IMR-90 (cell line): ENCODE data around the gene TMED8. TPM values are rescaled to one million over a fixed set of nuclear protein-coding genes. Genes with fewer than 3 reads are reported as not detected.

Experiments used
- ATAC-seq: fragments of 200-7000 bp; cut with Tn5 transposase; 2 replicates; pipeline ENCODE4 v1.9.1; 2020; ENCODE audit warnings: low read depth, mild to moderate bottlenecking, moderate library complexity
- BruUV-seq: library from RNA; stranded (reverse); fragments of 400-500 nt; replicated peaks from 2 replicates; lab custom pipeline; 2021; lab: Mats Ljungman, UMichigan
- CTCF ChIA-PET: fragments of 300-600 bp; formaldehyde crosslinking; extraction: SDS; loops from one replicate; lab custom pipeline; 2021; ENCODE audit warnings: antibody characterized with exemption; lab: Yijun Ruan, JAX
- POLR2A ChIA-PET: fragments of 300-600 bp; sonication (Branson Sonifier 250); formaldehyde crosslinking; loops from one replicate; lab custom pipeline; 2022; ENCODE audit warnings: antibody characterized with exemption; ENCODE audit not compliant: unreplicated experiment; lab: Charles Lee
- DNase-seq: peaks from one replicate; pipeline ENCODE4 v3.0.0; 2013
- H2AFZ ChIP-seq: replicated peaks from 2 replicates; pipeline ENCODE3; 2013; ENCODE audit warnings: low read length, mild to moderate bottlenecking; ENCODE audit not compliant: poor library complexity
- H2AK5ac ChIP-seq: 2 replicates; pipeline ENCODE4 v1.6.1; 2013; ENCODE audit warnings: low read depth, low read length, inconsistent platforms
- H2AK9ac ChIP-seq: replicated peaks from 2 replicates; pipeline ENCODE3; 2013; ENCODE audit warnings: mild to moderate bottlenecking, low read depth, low read length, moderate library complexity; ENCODE audit not compliant: poor library complexity
- H2BK120ac ChIP-seq: 2 replicates; pipeline ENCODE4 v1.6.1; 2013; ENCODE audit warnings: low read depth, low read length, inconsistent platforms
- H2BK15ac ChIP-seq: 3 replicates; pipeline ENCODE4 v1.6.1; 2013; ENCODE audit warnings: low read depth, low read length, inconsistent platforms
- H2BK20ac ChIP-seq: 2 replicates; pipeline ENCODE4 v1.6.1; 2013; ENCODE audit warnings: low read depth, mild to moderate bottlenecking, inconsistent platforms, low read length, moderate library complexity
- H2BK5ac ChIP-seq: 2 replicates; pipeline ENCODE4 v1.6.1; 2013; ENCODE audit warnings: mild to moderate bottlenecking, low read depth, low read length, inconsistent platforms; ENCODE audit not compliant: poor library complexity, severe bottlenecking
- H3K14ac ChIP-seq: replicated peaks from 2 replicates; pipeline ENCODE4 v1.6.1; 2013; ENCODE audit warnings: low read depth, low read length, inconsistent platforms
- H3K18ac ChIP-seq: 2 replicates; pipeline ENCODE4 v1.6.1; 2013; ENCODE audit warnings: low read depth, low read length, control low read depth
- H3K23ac ChIP-seq: 2 replicates; pipeline ENCODE4 v1.6.1; 2013; ENCODE audit warnings: low read depth, low read length, inconsistent platforms
- H3K27ac ChIP-seq: 2 replicates; pipeline ENCODE4 v1.5.1; 2013; ENCODE audit warnings: mild to moderate bottlenecking, control low read depth, low read length; ENCODE audit not compliant: insufficient read depth
- H3K27me3 ChIP-seq: 2 replicates; pipeline ENCODE4 v1.6.1; 2013; ENCODE audit warnings: low read length; ENCODE audit not compliant: control insufficient read depth, insufficient read depth
- H3K36me3 ChIP-seq: 2 replicates; pipeline ENCODE4 v1.6.1; 2013; ENCODE audit warnings: low read length, mixed read lengths; ENCODE audit not compliant: control insufficient read depth, insufficient read depth
- H3K4ac ChIP-seq: 2 replicates; pipeline ENCODE4 v1.6.1; 2013; ENCODE audit warnings: low read depth, low read length, inconsistent platforms
- H3K4me1 ChIP-seq: 2 replicates; pipeline ENCODE4 v1.6.1; 2013; ENCODE audit warnings: low read length, mixed read lengths; ENCODE audit not compliant: control insufficient read depth, insufficient read depth
- H3K4me2 ChIP-seq: 2 replicates; pipeline ENCODE4 v1.6.1; 2013; ENCODE audit warnings: low read depth, mild to moderate bottlenecking, control low read depth, low read length, moderate library complexity
- H3K4me3 ChIP-seq: 2 replicates; pipeline ENCODE4 v1.5.1; 2013; ENCODE audit warnings: low read depth, mild to moderate bottlenecking, control low read depth, low read length, moderate library complexity; ENCODE audit not compliant: insufficient read depth
- H3K56ac ChIP-seq: 2 replicates; pipeline ENCODE4 v1.6.1; 2013; ENCODE audit warnings: low read length, inconsistent platforms; ENCODE audit not compliant: insufficient read depth; ENCODE audit errors: extremely low read depth
- H3K79me1 ChIP-seq, 2 experiments: 2 replicates each; pipeline ENCODE4 v1.6.1; 2013; ENCODE audit warnings: low read length in 2 of 2, inconsistent platforms in 1 of 2, low read depth in 1 of 2
- H3K9ac ChIP-seq: 2 replicates; pipeline ENCODE4 v1.6.1; 2013; ENCODE audit warnings: low read depth, low read length, control low read depth
- H3K9me1 ChIP-seq: 2 replicates; pipeline ENCODE4 v1.6.1; 2013; ENCODE audit warnings: low read length, inconsistent platforms; ENCODE audit not compliant: insufficient read depth
- H3K9me3 ChIP-seq: 2 replicates; pipeline ENCODE4 v1.6.1; 2013; ENCODE audit warnings: low read length; ENCODE audit not compliant: control insufficient read depth, insufficient read depth
- H4K20me1 ChIP-seq: 2 replicates; pipeline ENCODE4 v1.6.1; 2013; ENCODE audit warnings: low read length, inconsistent platforms; ENCODE audit not compliant: insufficient read depth
- H4K5ac ChIP-seq: 2 replicates; pipeline ENCODE4 v1.6.1; 2013; ENCODE audit warnings: mild to moderate bottlenecking, low read depth, low read length, control low read depth
- H4K8ac ChIP-seq, 2 experiments: 2 replicates each; pipeline ENCODE4 v1.6.1; 2013; ENCODE audit warnings: low read depth in 2 of 2, low read length in 2 of 2, control low read depth in 1 of 2, inconsistent platforms in 1 of 2
- H4K91ac ChIP-seq: 2 replicates; pipeline ENCODE4 v1.6.1; 2013; ENCODE audit warnings: low read depth, low read length, inconsistent platforms; ENCODE audit not compliant: insufficient read depth
- BHLHE40 ChIP-seq: fragments of 150-350 bp; IDR thresholded peaks from 2 replicates; pipeline ENCODE4 v1.6.1; 2016; ENCODE audit warnings: mild to moderate bottlenecking, low read depth, low read length
- CEBPB ChIP-seq: IDR thresholded peaks from 2 replicates; pipeline ENCODE4 v1.6.1; 2012; ENCODE audit warnings: low read depth, low read length, improper control_type of control experiment
- CHD1 ChIP-seq: IDR thresholded peaks from 2 replicates; pipeline ENCODE4 v1.6.1; 2012; ENCODE audit warnings: low read depth, low read length, improper control_type of control experiment
- FOS ChIP-seq: fragments of 150-350 bp; IDR thresholded peaks from 2 replicates; pipeline ENCODE4 v1.6.1; 2016; ENCODE audit warnings: low read depth, low read length
- MAFK ChIP-seq: IDR thresholded peaks from 2 replicates; pipeline ENCODE4 v1.6.1; 2012; ENCODE audit warnings: low read depth, low read length, improper control_type of control experiment
- MAZ ChIP-seq: IDR thresholded peaks from 2 replicates; pipeline ENCODE4 v1.6.1; 2012; ENCODE audit warnings: low read depth, mild to moderate bottlenecking, low read length, improper control_type of control experiment, moderate library complexity, borderline replicate concordance
- MXI1 ChIP-seq: IDR thresholded peaks from 2 replicates; pipeline ENCODE4 v1.6.1; 2012; ENCODE audit warnings: low read depth, mild to moderate bottlenecking, low read length, moderate library complexity, borderline replicate concordance
- NFE2L2 ChIP-seq: fragments of 150-350 bp; IDR thresholded peaks from 2 replicates; pipeline ENCODE4 v1.6.1; 2016; ENCODE audit warnings: low read depth, mild to moderate bottlenecking, low read length
- POLR2A ChIP-seq: IDR thresholded peaks from 2 replicates; pipeline ENCODE4 v1.6.1; 2012; ENCODE audit warnings: mild to moderate bottlenecking, low read depth, low read length
- RAD21 ChIP-seq: IDR thresholded peaks from 2 replicates; pipeline ENCODE4 v1.6.1; 2012; ENCODE audit warnings: low read length, improper control_type of control experiment
- RCOR1 ChIP-seq: IDR thresholded peaks from 2 replicates; pipeline ENCODE4 v1.6.1; 2012; ENCODE audit warnings: mild to moderate bottlenecking, low read length, improper control_type of control experiment; ENCODE audit not compliant: insufficient replicate concordance
- RFX5 ChIP-seq: IDR thresholded peaks from 2 replicates; pipeline ENCODE4 v1.8.0; 2012; ENCODE audit warnings: low read depth, mild to moderate bottlenecking, low read length, moderate library complexity
- SMC3 ChIP-seq: fragments of 150-350 bp; IDR thresholded peaks from 2 replicates; pipeline ENCODE4 v1.6.1; 2016; ENCODE audit warnings: low read depth, mild to moderate bottlenecking, antibody characterized with exemption, low read length, moderate library complexity
- WGBS, 2 experiments: methylation state at CpG; one replicate each; pipeline versions ENCODE4 v1.1.5 to v1.1.7; 2013; ENCODE audit warnings: missing lambda C conversion rate in 2 of 2; ENCODE audit not compliant: insufficient read length in 1 of 2; ENCODE audit errors: extremely low coverage in 2 of 2; 5-methylcytosine and 5-hydroxymethylcytosine counted together
- dilution Hi-C: fragments of 300-500 bp; cut with HindIII; formaldehyde crosslinking; loops from one replicate; pipeline ENCODE4 v1.14.3; 2018; ENCODE audit warnings: low sequenced_read_pairs; ENCODE audit not compliant: unreplicated experiment
- in situ Hi-C: fragments of 300-500 bp; cut with MboI; formaldehyde crosslinking; loops from 3 replicates; pipeline ENCODE4 v1.14.3; 2019; ENCODE audit warnings: low sequenced_read_pairs, inconsistent platforms, mixed read lengths
- intact Hi-C: fragments of 100-400 bp; cut with micrococcal nuclease; formaldehyde crosslinking; loops from 2 replicates; pipeline ENCODE4 v1.10.0; 2022
- polyA plus RNA-seq, 3 experiments: library from polyadenylated mRNA; depleted of rRNA; stranded (reverse); fragments of >200 nt; gene quantifications; 2 replicates each; pipeline ENCODE4 v1.2.3, GENCODE V29; 2012; ENCODE audit warnings: low replicate concordance in 1 of 3
- total RNA-seq: library from RNA; depleted of rRNA; stranded (reverse); fragments of >200 nt; gene quantifications from 2 replicates; pipeline ENCODE4 v1.2.3, GENCODE V29; 2012
- TF ChIP-seq, protein P1 (sequence below): conservative IDR thresholded peaks from 2 replicates; pipeline ENCODE4 v1.5.1; 2012; ENCODE audit warnings: mild to moderate bottlenecking, low read depth, low read length, improper control_type of control experiment
- TF ChIP-seq, protein P2 (sequence below): fragments of 150-350 bp; IDR thresholded peaks from 2 replicates; pipeline ENCODE4 v1.6.1; 2016; ENCODE audit warnings: low read depth, mild to moderate bottlenecking, low read length, moderate library complexity, borderline replicate concordance
- TF ChIP-seq, protein P3 (sequence below): fragments of 150-350 bp; IDR thresholded peaks from 2 replicates; pipeline ENCODE4 v1.6.1; 2017; ENCODE audit warnings: mild to moderate bottlenecking, antibody characterized with exemption, low read length, low read depth

Gene TMED8
- total and polyA plus RNA-seq, 2 of the 4 experiments (the other 2 are of a cell fraction), result 2.2 to 5.0 TPM

DNA sequence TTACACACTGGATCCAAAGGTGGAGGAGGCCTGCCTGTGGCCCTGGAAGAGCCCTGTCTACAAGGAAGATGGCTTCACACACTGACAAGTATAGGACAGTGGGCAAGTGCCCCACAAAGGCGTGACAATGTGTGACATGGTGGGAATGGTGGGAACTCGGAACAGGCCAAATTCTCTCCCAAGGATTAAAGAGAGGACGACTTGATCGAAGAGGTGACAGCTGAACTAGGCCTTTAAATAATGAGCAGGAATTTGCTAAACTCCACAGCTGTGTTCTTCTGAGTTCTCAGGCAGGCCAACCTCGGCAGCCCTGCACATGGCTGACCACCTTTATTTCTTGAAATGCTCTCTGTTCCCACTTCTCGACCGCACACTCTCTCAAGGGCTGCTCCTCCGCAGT, 80.0 kb downstream of the TMED8 start:
- Histone ChIP-seq H3K9me3 (no peaks in the 10 kb centered on the region), H3K56ac (no peak overlapping the region), H3K27ac (no peak overlapping the region), H2BK120ac (no peak overlapping the region), H2AFZ (no peak overlapping the region), H3K4me3 (no peak overlapping the region), H4K91ac (no peak overlapping the region), H3K18ac (no peak overlapping the region), H3K36me3 (peaks cover 15% of the 10 kb centered on the region), H2BK15ac (no peak overlapping the region), H2AK5ac (no peak overlapping the region), H3K79me1 (peaks cover 2 to 8% of the 10 kb centered on the region in 2 experiments; a peak in 3 of 4 replicates), H4K20me1 (peaks cover 3% of the 10 kb centered on the region; the same call in 1 of the 2 replicates), H3K14ac (no peak overlapping the region), H2BK20ac (no peak overlapping the region), H2AK9ac (no peak overlapping the region), H3K27me3 (no peaks in the 10 kb centered on the region), H3K4ac (no peak overlapping the region), H2BK5ac (no peak overlapping the region), H4K8ac (no peak overlapping the region), H4K5ac (no peak overlapping the region), H3K9me1 (peaks cover 3% of the 10 kb centered on the region; the same call in 1 of the 2 replicates), H3K23ac (no peak overlapping the region), H3K4me2 (no peak overlapping the region), H3K9ac (no peak overlapping the region), H3K4me1 (no peaks in the 10 kb centered on the region; the same call in 1 of the 2 replicates)
- ChIA-PET POLR2A (no interaction called here), CTCF (no interaction called here)
- in situ Hi-C loops, result loop anchor here (10.0 kb wide), 1 partner anchor 248 kb away; no protein-coding TSS in a partner anchor
- DNase-seq, result no peak
- BruUV-seq, result no TSS peak
- TF ChIP-seq RCOR1 (no peak), BHLHE40 (no peak), CHD1 (no peak), MAFK (no peak), FOS (no peak), CEBPB (no peak), MAZ (no peak), RAD21 (no peak), NFE2L2 (no peak), RFX5 (no peak), SMC3 (no peak), MXI1 (no peak), POLR2A (no peak)
- TF ChIP-seq, protein P1, sequence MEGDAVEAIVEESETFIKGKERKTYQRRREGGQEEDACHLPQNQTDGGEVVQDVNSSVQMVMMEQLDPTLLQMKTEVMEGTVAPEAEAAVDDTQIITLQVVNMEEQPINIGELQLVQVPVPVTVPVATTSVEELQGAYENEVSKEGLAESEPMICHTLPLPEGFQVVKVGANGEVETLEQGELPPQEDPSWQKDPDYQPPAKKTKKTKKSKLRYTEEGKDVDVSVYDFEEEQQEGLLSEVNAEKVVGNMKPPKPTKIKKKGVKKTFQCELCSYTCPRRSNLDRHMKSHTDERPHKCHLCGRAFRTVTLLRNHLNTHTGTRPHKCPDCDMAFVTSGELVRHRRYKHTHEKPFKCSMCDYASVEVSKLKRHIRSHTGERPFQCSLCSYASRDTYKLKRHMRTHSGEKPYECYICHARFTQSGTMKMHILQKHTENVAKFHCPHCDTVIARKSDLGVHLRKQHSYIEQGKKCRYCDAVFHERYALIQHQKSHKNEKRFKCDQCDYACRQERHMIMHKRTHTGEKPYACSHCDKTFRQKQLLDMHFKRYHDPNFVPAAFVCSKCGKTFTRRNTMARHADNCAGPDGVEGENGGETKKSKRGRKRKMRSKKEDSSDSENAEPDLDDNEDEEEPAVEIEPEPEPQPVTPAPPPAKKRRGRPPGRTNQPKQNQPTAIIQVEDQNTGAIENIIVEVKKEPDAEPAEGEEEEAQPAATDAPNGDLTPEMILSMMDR, result no peak
- TF ChIP-seq, protein P2, sequence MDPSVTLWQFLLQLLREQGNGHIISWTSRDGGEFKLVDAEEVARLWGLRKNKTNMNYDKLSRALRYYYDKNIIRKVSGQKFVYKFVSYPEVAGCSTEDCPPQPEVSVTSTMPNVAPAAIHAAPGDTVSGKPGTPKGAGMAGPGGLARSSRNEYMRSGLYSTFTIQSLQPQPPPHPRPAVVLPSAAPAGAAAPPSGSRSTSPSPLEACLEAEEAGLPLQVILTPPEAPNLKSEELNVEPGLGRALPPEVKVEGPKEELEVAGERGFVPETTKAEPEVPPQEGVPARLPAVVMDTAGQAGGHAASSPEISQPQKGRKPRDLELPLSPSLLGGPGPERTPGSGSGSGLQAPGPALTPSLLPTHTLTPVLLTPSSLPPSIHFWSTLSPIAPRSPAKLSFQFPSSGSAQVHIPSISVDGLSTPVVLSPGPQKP, result no peak
- TF ChIP-seq, protein P3, sequence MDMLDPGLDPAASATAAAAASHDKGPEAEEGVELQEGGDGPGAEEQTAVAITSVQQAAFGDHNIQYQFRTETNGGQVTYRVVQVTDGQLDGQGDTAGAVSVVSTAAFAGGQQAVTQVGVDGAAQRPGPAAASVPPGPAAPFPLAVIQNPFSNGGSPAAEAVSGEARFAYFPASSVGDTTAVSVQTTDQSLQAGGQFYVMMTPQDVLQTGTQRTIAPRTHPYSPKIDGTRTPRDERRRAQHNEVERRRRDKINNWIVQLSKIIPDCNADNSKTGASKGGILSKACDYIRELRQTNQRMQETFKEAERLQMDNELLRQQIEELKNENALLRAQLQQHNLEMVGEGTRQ, result no peak
- 82% methylated on average over 5 of the region's 8 CpGs; no CpG with 5 or more reads in 1 of the 2 experiments for WGBS, 2 experiments
- no peak for ATAC-seq
- intact Hi-C loops, result no loop called here
- dilution Hi-C loops, result no loop called here
